T-helper 2 cell treated with Interferon-gamma antibody and Interleukin-4, amounts not matched to agents 5 μg/mL and 100 μg/mL, for 36 hours (primary cell): Measurements from ENCODE around the gene SPINK1.
"Not testable (repeated sequence)": the region's sequence is repeated elsewhere in the genome, so short reads cannot be mapped to it uniquely, and the experiment has no call there.

Experiments used
- DNase-seq: peaks from one replicate; pipeline ENCODE4 v3.0.0; 2021; ENCODE audit warnings: low spot score
- H3K27ac Mint-ChIP-seq: one replicate; pipeline ENCODE4 v1.8.0; 2021; ENCODE audit warnings: mild to moderate bottlenecking, mixed read lengths
- H3K27me3 Mint-ChIP-seq: one replicate; pipeline ENCODE4 v1.8.0; 2021; ENCODE audit warnings: low read depth, mixed read lengths
- H3K36me3 Mint-ChIP-seq: one replicate; pipeline ENCODE4 v1.8.0; 2021; ENCODE audit warnings: low read depth, mixed read lengths
- H3K4me1 Mint-ChIP-seq: one replicate; pipeline ENCODE4 v1.8.0; 2021; ENCODE audit warnings: low read depth, mixed read lengths
- H3K4me3 Mint-ChIP-seq: one replicate; pipeline ENCODE4 v1.8.0; 2022; ENCODE audit warnings: mild to moderate bottlenecking, moderate library complexity, mixed read lengths
- H3K9me3 Mint-ChIP-seq: one replicate; pipeline ENCODE4 v1.8.0; 2021; ENCODE audit warnings: mixed read lengths

The SPINK1 gene

GRCh38 chr5:147842869-147843268 lies 11.4 kb upstream of the SPINK1 start:
- Mint-ChIP-seq H3K4me3 (no peak overlapping the region), H3K9me3 (no peaks in the 10 kb centered on the region), H3K36me3 (no peaks in the 10 kb centered on the region), H3K4me1 (no peaks in the 10 kb centered on the region), H3K27ac (no peak overlapping the region), H3K27me3 (peaks cover 12% of the 10 kb centered on the region)
- DNase-seq, result no peak

- Mint-ChIP-seq H3K27me3 (peaks cover 14% of the 10 kb centered on the region), H3K4me1 (no peaks in the 10 kb centered on the region), H3K36me3 (no peaks in the 10 kb centered on the region), H3K9me3 (no peaks in the 10 kb centered on the region), H3K27ac (no peak overlapping the region), H3K4me3 (no peak overlapping the region)
- no peak for DNase-seq
Observed at GRCh38 chr5:147836439-147836838, 5.0 kb upstream of the SPINK1 start.

- DNase-seq, result no peak
- Mint-ChIP-seq H3K36me3 (no peaks in the 10 kb centered on the region), H3K4me3 (no peak overlapping the region), H3K4me1 (no peaks in the 10 kb centered on the region), H3K9me3 (no peaks in the 10 kb centered on the region), H3K27me3 (peaks cover 14% of the 10 kb centered on the region), H3K27ac (no peak overlapping the region)
Observed at GRCh38 chr5:147835386-147835798, 3.9 kb upstream of the SPINK1 start.

- H3K4me3 Mint-ChIP-seq, result no peak overlapping the region
- no peaks in the 10 kb centered on the region for H3K36me3 Mint-ChIP-seq
- no peak for DNase-seq
- H3K27ac Mint-ChIP-seq, result no peak overlapping the region
- no peaks in the 10 kb centered on the region for H3K9me3 Mint-ChIP-seq
- no peaks in the 10 kb centered on the region for H3K4me1 Mint-ChIP-seq
- H3K27me3 Mint-ChIP-seq, result peaks cover 15% of the 10 kb centered on the region
Observed at GRCh38 chr5:147832541-147832940, 1.1 kb upstream of the SPINK1 start.

- no peak for DNase-seq
- H3K36me3 Mint-ChIP-seq, result no peaks in the 10 kb centered on the region
- peaks cover 23% of the 10 kb centered on the region for H3K27me3 Mint-ChIP-seq
- no peaks in the 10 kb centered on the region for H3K4me1 Mint-ChIP-seq
- no peak overlapping the region for H3K4me3 Mint-ChIP-seq
- H3K9me3 Mint-ChIP-seq, result no peaks in the 10 kb centered on the region
- no peak overlapping the region for H3K27ac Mint-ChIP-seq
Observed at GRCh38 chr5:147830035-147830434, 1.4 kb downstream of the SPINK1 start.

GRCh38 chr5:147827017-147827416 lies 4.5 kb downstream of the SPINK1 start:
- H3K27ac Mint-ChIP-seq, H3K36me3 Mint-ChIP-seq, H3K9me3 Mint-ChIP-seq, H3K4me3 Mint-ChIP-seq, DNase-seq, H3K4me1 Mint-ChIP-seq: not testable (repeated sequence)
- H3K27me3 Mint-ChIP-seq, result peaks cover 21% of the 10 kb centered on the region

- no peaks in the 10 kb centered on the region for H3K36me3 Mint-ChIP-seq
Observed at GRCh38 chr5:147826361-147826760, 5.1 kb downstream of the SPINK1 start.

GRCh38 chr5:147822686-147823491 lies 8.6 kb downstream of the SPINK1 start:
- H3K9me3 Mint-ChIP-seq, result no peaks in the 10 kb centered on the region
- no peaks in the 10 kb centered on the region for H3K36me3 Mint-ChIP-seq
- peak; percentile 10 for DNase-seq
- H3K27ac Mint-ChIP-seq, result no peak overlapping the region
- no peak overlapping the region for H3K4me3 Mint-ChIP-seq
- H3K27me3 Mint-ChIP-seq, result peaks cover 29% of the 10 kb centered on the region
- no peaks in the 10 kb centered on the region for H3K4me1 Mint-ChIP-seq

More at GRCh38 chr5:147826361-147826760, 5.1 kb downstream of the SPINK1 start:
- no peak for DNase-seq
- Mint-ChIP-seq H3K27ac (no peak overlapping the region), H3K9me3 (no peaks in the 10 kb centered on the region), H3K4me3 (no peak overlapping the region), H3K4me1 (no peaks in the 10 kb centered on the region), H3K27me3 (peaks cover 20% of the 10 kb centered on the region)

- not testable (repeated sequence) for H3K4me3 Mint-ChIP-seq, H3K27ac Mint-ChIP-seq, H3K9me3 Mint-ChIP-seq, DNase-seq, H3K36me3 Mint-ChIP-seq, H3K4me1 Mint-ChIP-seq
- peaks cover 31% of the 10 kb centered on the region for H3K27me3 Mint-ChIP-seq
Observed at GRCh38 chr5:147822222-147822621, 9.2 kb downstream of the SPINK1 start.

- DNase-seq, result no peak
- no peak overlapping the region for H3K27ac Mint-ChIP-seq
- no peaks in the 10 kb centered on the region for H3K4me1 Mint-ChIP-seq
- H3K4me3 Mint-ChIP-seq, result no peak overlapping the region
- peaks cover 34% of the 10 kb centered on the region for H3K27me3 Mint-ChIP-seq
- H3K36me3 Mint-ChIP-seq, result no peaks in the 10 kb centered on the region
- H3K9me3 Mint-ChIP-seq, result no peaks in the 10 kb centered on the region
Observed at GRCh38 chr5:147821766-147822165, 9.7 kb downstream of the SPINK1 start.

GRCh38 chr5:147819261-147819770 lies 12.2 kb downstream of the SPINK1 start:
- H3K4me3 Mint-ChIP-seq, result no peak overlapping the region
- H3K27ac Mint-ChIP-seq, result no peak overlapping the region
- H3K36me3 Mint-ChIP-seq, result no peaks in the 10 kb centered on the region
- peaks cover 29% of the 10 kb centered on the region for H3K27me3 Mint-ChIP-seq
- no peaks in the 10 kb centered on the region for H3K9me3 Mint-ChIP-seq
- no peak for DNase-seq
- no peaks in the 10 kb centered on the region for H3K4me1 Mint-ChIP-seq

GRCh38 chr5:147818290-147818689 lies 13.2 kb downstream of the SPINK1 start:
- no peak overlapping the region for H3K4me3 Mint-ChIP-seq
- no peak for DNase-seq
- no peaks in the 10 kb centered on the region for H3K9me3 Mint-ChIP-seq
- H3K4me1 Mint-ChIP-seq, result no peaks in the 10 kb centered on the region
- no peak overlapping the region for H3K27ac Mint-ChIP-seq
- no peaks in the 10 kb centered on the region for H3K36me3 Mint-ChIP-seq
- H3K27me3 Mint-ChIP-seq, result peaks cover 31% of the 10 kb centered on the region

GRCh38 chr5:147813696-147814095 lies 17.8 kb downstream of the SPINK1 start:
- Mint-ChIP-seq H3K36me3 (no peaks in the 10 kb centered on the region), H3K4me1 (no peaks in the 10 kb centered on the region), H3K9me3 (no peaks in the 10 kb centered on the region), H3K27ac (no peak overlapping the region), H3K4me3 (no peak overlapping the region), H3K27me3 (peaks cover 24% of the 10 kb centered on the region)
- DNase-seq, result no peak

GRCh38 chr5:147809830-147810666 lies 21.4 kb downstream of the SPINK1 start:
- Mint-ChIP-seq H3K27ac (no peak overlapping the region), H3K4me1 (peaks cover 4% of the 10 kb centered on the region), H3K4me3 (no peak overlapping the region), H3K9me3 (no peaks in the 10 kb centered on the region), H3K27me3 (peaks cover 10% of the 10 kb centered on the region), H3K36me3 (no peaks in the 10 kb centered on the region)
- no peak for DNase-seq
